D341Med (cell line): ENCODE data around the gene ASIC4.

Experiments used
- DNase-seq: peaks from one replicate; pipeline ENCODE4 v3.0.0; 2012; ENCODE audit warnings: low spot score

The ASIC4 gene

DNA sequence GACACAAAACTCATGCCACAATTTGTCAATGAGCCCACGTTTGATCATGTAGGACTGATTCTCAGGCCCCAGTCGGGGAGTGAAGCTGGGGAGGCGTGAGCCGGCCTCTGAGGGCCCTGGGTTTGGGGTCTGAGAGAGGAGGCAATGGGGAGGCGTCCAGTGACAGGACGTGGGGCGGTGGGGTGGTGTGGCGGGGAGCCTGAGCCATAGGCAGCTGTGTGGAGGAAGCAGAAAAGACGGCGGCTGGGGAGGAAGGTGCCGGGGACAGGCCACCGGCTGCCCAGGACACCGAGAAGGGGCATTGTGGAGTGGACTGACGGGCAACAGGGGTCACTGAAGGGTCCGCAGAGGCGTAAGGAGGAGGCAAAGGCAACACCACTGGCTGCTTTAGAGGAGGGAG is 22.1 kb downstream of the ASIC4 start:
- DNase-seq: no peak

GRCh38 chr2:219536967-219537366 is 22.7 kb downstream of the ASIC4 start:
- DNase-seq: no peak

DNA sequence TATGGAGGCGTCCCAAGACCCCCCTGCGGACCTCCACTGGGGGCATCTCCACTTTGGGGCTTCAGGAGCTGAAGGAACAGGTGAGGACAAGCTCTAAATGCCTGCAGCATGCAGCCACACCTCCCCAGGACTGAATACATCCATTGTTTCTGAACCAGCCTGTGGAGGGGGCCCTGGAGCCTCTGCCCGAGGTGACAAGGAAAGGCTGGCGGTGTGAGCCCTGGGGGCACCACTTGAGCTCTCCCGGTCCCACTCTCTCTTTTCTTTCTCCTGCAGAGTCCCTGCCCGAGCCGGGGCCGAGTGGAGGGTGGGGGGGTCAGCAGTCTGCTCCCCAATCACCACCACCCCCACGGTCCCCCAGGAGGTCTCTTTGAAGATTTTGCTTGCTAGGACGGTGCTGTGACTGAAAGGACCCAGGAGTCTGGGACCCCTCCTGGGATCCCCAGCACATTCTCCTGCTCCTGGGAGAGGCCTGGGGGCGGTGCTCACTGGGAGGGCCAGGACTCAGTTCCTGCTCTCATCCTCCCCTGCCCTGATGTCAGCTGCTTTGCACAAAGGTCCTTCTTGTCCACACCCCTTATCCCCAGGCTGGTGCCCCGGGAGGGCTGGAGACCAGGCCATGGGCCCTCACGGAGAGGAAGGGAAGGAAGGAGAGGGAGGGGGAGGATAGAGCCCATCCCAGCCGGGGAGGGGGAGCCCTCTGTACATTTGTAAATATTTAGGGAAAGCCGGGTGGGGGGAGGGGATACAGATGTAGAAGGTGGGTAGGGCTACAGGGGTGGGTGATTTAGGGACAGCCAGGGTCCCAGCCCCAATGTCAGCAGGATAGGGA is 23.6 kb downstream of the ASIC4 start:
- DNase-seq: no peak

- no peak for DNase-seq
Measured at GRCh38 chr2:219538504-219538951, 24.2 kb downstream of the ASIC4 start.

DNA sequence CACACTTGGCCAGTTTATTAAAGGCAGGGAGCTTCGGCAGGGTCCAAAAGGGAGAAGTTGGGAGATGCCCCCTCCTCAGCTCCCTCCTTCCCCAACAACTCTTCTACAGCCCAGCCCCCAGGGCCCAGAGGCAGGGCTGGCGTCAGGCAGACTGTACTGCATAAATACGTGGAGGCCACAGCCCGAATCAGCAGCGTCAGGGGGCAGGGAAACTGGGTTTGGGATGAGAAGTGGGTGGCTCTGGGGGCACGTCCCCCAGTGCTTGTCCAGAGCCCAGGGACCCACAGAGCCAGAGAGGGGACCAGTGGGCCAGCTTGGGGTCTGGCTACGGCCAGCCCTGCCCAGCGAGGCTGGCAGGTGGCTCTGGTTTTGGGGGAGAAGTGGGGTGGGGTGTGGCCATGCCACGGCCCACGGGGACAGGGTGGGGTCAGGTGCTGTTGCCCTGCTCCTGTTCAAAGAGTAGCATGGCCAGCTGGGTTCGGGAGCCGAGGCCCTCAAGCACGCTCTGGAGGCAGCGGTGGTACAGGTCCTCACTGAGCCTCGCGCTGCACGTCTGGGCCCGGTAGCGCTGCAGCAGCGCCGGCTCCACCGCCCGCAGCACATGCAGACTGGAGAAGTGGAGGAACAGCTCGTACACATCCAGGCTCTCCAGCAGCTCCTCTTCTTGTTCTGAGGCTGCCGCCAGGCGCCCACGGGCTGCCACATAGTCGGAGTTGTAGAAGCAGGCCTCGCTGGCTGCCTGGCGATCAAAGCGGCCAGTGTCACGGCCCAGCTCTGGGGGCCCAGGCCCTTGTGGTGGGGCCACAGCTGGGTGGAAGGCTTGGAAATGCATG is 24.9 kb downstream of the ASIC4 start:
- no peak for DNase-seq

DNA sequence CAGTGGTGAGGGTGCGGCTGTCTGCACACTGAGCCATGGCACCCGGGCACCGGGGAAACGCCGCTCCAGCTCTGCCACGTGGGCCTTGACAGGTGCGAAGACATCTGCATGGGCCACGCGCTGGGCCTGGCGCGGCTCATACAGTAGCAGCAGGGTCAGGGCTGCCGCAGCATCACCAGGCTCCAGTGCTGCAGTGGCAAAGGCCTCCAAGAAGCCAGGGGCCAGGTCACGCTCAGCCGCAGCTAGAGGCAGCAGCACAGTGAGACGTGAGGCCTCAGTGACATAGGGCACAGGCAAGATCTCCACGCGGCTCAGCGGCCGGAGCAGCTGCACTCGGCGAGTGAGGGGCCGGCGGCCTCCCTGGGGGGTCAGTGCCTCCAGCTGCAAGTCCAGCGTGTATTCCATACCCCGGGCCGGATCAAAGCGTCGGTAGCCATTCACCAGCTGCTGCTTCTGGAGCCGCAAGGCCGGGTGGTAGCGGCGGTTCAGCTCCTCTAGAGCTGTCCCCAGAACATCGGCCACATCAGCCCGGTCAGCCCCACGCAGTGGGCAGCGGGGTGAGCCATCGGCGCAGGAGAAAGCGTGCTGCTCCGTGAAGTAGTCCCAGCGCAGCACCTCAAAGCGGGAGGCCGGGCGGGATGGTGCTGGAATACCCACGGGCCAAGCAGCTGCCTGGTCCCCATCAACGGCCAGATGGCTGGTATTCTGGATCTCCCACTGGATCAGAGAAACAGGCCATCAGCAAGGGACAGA is 25.8 kb downstream of the ASIC4 start:
- DNase-seq: no peak

DNA sequence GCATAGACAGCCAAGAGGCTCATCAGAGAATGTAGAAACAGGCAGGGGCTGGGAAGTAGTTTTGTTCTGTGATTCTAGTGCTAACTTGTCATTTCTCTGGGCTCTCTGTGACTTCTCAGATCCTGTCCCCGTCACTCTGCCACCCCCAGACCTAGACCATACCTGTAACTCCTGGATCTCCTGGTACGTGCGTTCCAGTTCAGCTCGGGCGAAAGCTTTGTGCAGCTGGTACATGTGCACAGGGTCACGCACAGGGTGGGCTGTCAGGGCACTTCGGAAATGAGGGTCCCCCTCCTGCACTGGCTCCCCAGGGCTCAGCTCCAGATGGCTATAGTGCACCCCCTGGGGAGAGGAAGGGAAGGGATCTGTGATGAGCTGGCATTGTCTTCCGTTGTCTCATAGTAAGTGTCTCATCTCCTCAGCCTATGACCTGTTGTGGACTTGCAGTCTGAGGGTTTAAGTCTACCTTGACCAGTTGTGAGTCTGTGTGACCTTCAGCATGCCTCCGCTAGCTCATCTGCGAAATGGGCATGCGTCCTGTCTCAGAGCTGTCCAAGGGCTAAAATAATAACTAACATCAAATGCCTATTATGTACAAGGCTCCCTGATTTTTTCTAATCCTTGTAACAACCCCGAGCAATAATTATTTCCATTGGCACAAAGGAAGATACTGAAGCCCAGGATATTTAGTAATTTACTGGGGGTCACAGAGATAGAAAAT is 26.7 kb downstream of the ASIC4 start:
- no peak for DNase-seq

- peak; percentile 85 for DNase-seq
Measured at GRCh38 chr2:219541611-219542180, 27.4 kb downstream of the ASIC4 start.

DNA sequence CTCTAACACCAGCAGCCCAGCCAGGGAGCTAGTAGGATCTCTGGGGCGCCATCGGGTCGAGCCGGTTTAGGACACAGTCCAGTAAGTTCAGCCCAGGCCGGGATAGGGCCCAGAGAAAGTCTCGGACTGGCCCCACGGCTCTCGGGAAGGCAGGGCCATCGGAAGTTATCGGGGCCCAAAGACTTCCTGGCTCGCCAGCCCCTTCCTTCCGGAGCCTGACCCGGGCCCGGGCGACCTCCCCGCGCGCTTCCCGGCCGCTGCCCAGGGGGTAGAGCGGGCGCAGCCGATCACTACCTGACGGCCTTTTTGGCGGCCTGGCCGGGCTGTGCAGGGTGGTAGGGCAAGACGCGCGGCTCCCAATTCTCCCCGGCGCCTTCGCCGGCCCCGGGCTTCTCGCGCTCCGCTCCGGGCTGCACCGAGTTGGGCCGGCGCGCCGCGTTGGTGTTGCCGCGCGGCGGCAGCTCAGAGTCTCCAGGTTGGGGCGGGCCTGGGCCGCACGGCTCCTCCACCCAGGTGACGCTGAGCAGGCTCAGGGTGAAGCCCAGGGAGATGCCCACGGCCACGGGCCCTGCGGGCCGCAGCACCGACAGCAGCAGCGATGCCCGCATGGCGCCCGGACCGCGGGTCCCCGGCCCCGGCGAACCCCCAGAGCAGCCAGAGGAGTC is 28.8 kb downstream of the ASIC4 start:
- DNase-seq: peak; percentile 53

DNA sequence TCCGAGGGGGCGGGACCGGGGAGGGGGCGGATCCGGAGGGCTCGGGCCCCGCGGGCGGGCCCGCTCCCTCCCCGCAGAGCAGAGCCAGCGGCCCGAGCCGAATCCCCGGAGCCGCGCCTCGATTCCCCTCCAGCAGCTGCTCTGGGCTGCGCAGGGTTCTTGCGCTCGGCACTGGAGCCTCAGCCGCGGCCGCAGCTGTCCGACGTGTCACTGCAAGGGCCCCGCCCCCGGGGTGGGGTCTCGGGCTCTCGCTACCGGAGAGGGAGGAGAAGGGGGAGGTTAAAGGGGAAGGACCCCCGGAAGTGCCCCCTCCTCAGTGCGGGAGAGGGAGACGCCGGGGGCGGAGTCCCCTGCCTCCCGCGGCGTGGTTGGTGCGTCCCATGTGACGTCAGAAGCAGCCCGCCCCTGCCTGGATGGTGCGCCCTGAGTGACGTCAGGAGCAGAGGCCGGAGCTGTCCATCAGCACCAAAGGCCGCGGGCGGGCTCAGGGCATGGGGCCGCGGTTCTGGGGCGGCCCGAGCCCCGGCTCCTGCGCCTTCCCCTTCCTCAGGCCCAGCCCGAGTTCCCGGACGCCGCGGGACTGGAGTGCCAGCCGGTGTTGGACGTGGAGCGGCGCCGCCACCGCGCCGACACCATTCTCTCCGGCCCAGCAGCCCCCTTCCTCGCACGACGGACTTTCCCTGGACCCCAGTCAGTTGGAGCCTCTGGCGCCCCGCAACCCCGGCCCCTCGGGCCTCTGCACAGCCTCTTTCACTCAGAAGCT is 29.5 kb downstream of the ASIC4 start, which contains the start of the genes CHPF and TMEM198:
TSS of gene CHPF (minus strand) at position 214 of the 763 bp plus-strand sequence. CDS start 271 bp downstream, outside the sequence.
TSS of gene TMEM198 (plus strand) at position 433 of the 763 bp plus-strand sequence. CDS start 700 bp downstream, outside the sequence.
- DNase-seq: peak; percentile 96

DNA sequence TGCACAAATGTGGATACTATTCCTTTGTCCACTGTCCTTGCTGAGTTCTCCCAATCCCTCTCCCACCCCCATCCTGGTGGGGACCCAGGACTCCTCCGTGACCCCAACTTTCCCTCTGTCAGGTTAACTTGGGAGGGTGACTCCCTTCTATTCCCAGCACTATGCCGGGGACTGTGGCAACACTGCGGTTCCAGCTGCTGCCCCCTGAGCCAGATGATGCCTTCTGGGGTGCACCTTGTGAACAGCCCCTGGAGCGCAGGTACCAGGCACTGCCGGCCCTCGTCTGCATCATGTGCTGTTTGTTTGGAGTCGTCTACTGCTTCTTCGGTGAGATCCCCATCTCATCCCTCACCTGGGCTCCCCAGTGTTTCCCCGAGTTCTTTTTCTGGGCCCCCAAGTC is 30.3 kb downstream of the ASIC4 start:
- no peak for DNase-seq

- DNase-seq: no peak
Measured at GRCh38 chr2:219545295-219545942, 31.1 kb downstream of the ASIC4 start.

DNA sequence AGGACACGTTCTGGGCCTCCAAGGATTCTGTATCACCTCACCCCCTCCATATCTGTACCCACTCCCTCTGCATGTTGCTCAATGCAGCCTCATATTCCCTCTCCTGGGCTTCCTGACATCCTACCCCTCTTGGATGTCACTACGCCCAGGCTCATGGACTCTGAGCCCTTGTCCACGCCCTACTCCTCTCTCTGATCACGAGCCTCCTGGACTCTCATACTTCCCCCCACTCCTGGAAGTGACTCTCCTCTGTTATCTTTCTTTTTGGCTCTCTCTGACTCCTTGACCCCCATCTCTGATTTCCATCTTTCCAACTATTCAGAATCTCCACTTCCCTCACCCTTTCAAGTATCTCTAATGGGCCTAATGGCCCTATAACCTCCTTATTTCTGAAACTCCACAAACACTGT is 31.7 kb downstream of the ASIC4 start:
- DNase-seq: no peak

DNA sequence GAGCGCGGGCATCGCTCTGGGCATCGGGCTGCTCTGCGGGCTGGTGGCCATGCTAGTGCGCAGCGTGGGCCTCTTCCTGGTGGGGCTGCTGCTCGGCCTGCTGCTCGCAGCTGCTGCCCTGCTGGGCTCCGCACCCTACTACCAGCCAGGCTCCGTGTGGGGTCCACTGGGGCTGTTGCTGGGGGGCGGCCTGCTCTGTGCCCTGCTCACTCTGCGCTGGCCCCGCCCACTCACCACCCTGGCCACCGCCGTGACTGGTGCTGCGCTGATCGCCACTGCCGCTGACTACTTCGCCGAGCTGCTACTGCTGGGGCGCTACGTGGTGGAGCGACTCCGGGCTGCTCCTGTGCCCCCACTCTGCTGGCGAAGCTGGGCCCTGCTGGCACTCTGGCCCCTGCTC is 33.3 kb downstream of the ASIC4 start:
- no peak for DNase-seq

- no peak for DNase-seq
Measured at GRCh38 chr2:219548990-219549389, 34.7 kb downstream of the ASIC4 start.

DNA sequence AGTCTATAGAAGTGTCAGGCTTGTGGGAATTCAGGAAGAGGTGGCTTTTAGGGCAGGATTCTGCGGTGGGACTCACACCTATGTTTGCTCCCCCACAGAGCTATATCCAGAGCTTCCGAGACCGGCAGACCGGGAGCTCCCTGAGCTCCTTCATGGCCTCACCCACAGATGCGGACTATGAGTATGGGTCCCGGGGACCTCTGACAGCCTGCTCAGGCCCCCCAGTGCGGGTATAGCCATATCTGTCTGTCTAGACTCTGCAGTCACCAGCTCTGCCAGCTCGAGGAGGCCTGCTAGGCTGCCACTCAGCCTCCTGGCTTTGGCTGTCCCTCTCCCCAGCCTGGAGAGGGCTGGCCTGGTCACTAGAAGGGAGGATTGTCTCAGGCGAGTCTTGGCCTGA is 35.3 kb downstream of the ASIC4 start:
- DNase-seq: no peak

- DNase-seq: no peak
Measured at GRCh38 chr2:219551441-219552381, 37.4 kb downstream of the ASIC4 start.
